SK-N-SH treated with all-trans-retinoic acid at 6 μM for 48 hours (cell line): ENCODE data around the gene SLC27A4.

Experiments
- ARNTL ChIP-seq: fragments of 450-650 bp; formaldehyde crosslinking; IDR thresholded peaks from 2 replicates; pipeline ENCODE4 v1.5.0; 2020; ENCODE audit warnings: low read depth, mild to moderate bottlenecking, moderate library complexity, borderline replicate concordance
- CREB5 ChIP-seq: fragments of 250-450 bp; sonication (Bioruptor Pico); IDR thresholded peaks from 2 replicates; pipeline ENCODE4 v1.5.1; 2020; ENCODE audit warnings: low read depth, mild to moderate bottlenecking, moderate library complexity
- CSRNP3 ChIP-seq: fragments of 250-450 bp; sonication (Bioruptor Pico); IDR thresholded peaks from 2 replicates; pipeline ENCODE4 v1.5.1; 2021; ENCODE audit warnings: mild to moderate bottlenecking, moderate library complexity
- GLIS3 ChIP-seq: fragments of 250-450 bp; sonication (Bioruptor Pico); IDR thresholded peaks from 2 replicates; pipeline ENCODE4 v1.5.0; 2020; ENCODE audit warnings: mild to moderate bottlenecking, moderate library complexity
- OSR1 ChIP-seq: fragments of 250-450 bp; sonication (Bioruptor Pico); IDR thresholded peaks from 2 replicates; pipeline ENCODE4 v1.8.0; 2022; ENCODE audit warnings: moderate library complexity, mild to moderate bottlenecking, inconsistent platforms
- PATZ1 ChIP-seq: fragments of 250-450 bp; sonication (Bioruptor Pico); IDR thresholded peaks from 2 replicates; pipeline ENCODE4 v1.8.0; 2020; ENCODE audit warnings: mild to moderate bottlenecking, moderate library complexity, borderline replicate concordance
- POU6F1 ChIP-seq: fragments of 250-450 bp; sonication (Bioruptor Pico); IDR thresholded peaks from 2 replicates; pipeline ENCODE4 v1.8.0; 2021; ENCODE audit warnings: low read depth, mild to moderate bottlenecking, moderate library complexity, borderline replicate concordance
- RARB ChIP-seq: fragments of 250-450 bp; sonication (Bioruptor Pico); IDR thresholded peaks from 2 replicates; pipeline ENCODE4 v1.8.0; 2021; ENCODE audit warnings: mild to moderate bottlenecking, moderate library complexity
- SNAI2 ChIP-seq: fragments of 250-450 bp; sonication (Bioruptor Pico); IDR thresholded peaks from 2 replicates; pipeline ENCODE4 v1.5.0; 2020; ENCODE audit warnings: mild to moderate bottlenecking, moderate library complexity
- TCF4 ChIP-seq: fragments of 250-450 bp; sonication (Bioruptor Pico); IDR thresholded peaks from 2 replicates; pipeline ENCODE4 v1.8.0; 2021; ENCODE audit warnings: mild to moderate bottlenecking, moderate library complexity, borderline replicate concordance
- TSHZ2 ChIP-seq: fragments of 250-450 bp; sonication (Bioruptor Pico); IDR thresholded peaks from 2 replicates; pipeline ENCODE4 v1.5.0; 2020; ENCODE audit warnings: mild to moderate bottlenecking, moderate library complexity
- ZFP3 ChIP-seq: fragments of 250-450 bp; sonication (Bioruptor Pico); IDR thresholded peaks from 2 replicates; pipeline ENCODE4 v1.5.0; 2020; ENCODE audit warnings: mild to moderate bottlenecking, moderate library complexity
- ZFP30 ChIP-seq: fragments of 450-650 bp; formaldehyde crosslinking; IDR thresholded peaks from 2 replicates; pipeline ENCODE4 v1.5.0; 2022; ENCODE audit warnings: mild to moderate bottlenecking, moderate library complexity
- ZNF70 ChIP-seq: fragments of 450-650 bp; formaldehyde crosslinking; IDR thresholded peaks from 2 replicates; pipeline ENCODE4 v1.5.0; 2020; ENCODE audit warnings: mild to moderate bottlenecking, moderate library complexity

GRCh38 chr9:128404560-128404959 is 64.2 kb downstream of the SLC27A4 start:
- TF ChIP-seq ZNF70 (CRISPR knock-in tag) (no peak), ZFP3 (CRISPR knock-in tag) (no peak), POU6F1 (CRISPR knock-in tag) (no peak), ZFP30 (CRISPR knock-in tag) (no peak), PATZ1 (no peak), RARB (CRISPR knock-in tag) (no peak), OSR1 (CRISPR knock-in tag) (no peak), ARNTL (CRISPR knock-in tag) (no peak), SNAI2 (CRISPR knock-in tag) (no peak), TCF4 (CRISPR knock-in tag) (no peak), GLIS3 (CRISPR knock-in tag) (no peak), TSHZ2 (CRISPR knock-in tag) (no peak), CREB5 (no peak), CSRNP3 (CRISPR knock-in tag) (no peak)
